ENCODE results near the gene FUT7. TPM values are rescaled to one million over a fixed set of nuclear protein-coding genes. Genes with fewer than 3 reads are reported as not detected.

FUT7 gene
- polyA plus RNA-seq, 3 donors = 0.18 TPM; not detected in 2

- no peak for DNase-seq
Measured at GRCh38 chr9:136984464-136985026, 47.3 kb downstream of the FUT7 start.

GRCh38 chr9:136983656-136984314 lies 48.1 kb downstream of the FUT7 start:
- no peak for DNase-seq

GRCh38 chr9:136983167-136983566 lies 48.7 kb downstream of the FUT7 start:
- no peak for DNase-seq

GRCh38 chr9:136982232-136983051 lies 49.4 kb downstream of the FUT7 start, which contains the start of gene LCNL1:
Gene LCNL1, plus strand, starts transcription at chr9:136982993. Its CDS starts 594 bp downstream, at chr9:136983587.
- DNase-seq = no peak

- no peak for DNase-seq
Measured at GRCh38 chr9:136981588-136982231, 50.2 kb downstream of the FUT7 start.

- no peak for DNase-seq
Measured at GRCh38 chr9:136980669-136981478, 51.0 kb downstream of the FUT7 start.

Other genes with a start within 250 kb of the FUT7 start
- gene TMEM141, start 240.7 kb downstream of the FUT7 start, polyA plus RNA-seq (ENCODE audit: insufficient read length in 3 of 3) = 10 to 100 TPM; 77.3 to 83.8 (median 78.0) TPM
- 1 to 10 TPM; 5.7 to 7.6 (median 7.2) TPM for gene CCDC183, start 235.8 kb downstream of the FUT7 start, polyA plus RNA-seq (ENCODE audit: insufficient read length in 3 of 3)
- gene RABL6, start 224.1 kb downstream of the FUT7 start, polyA plus RNA-seq (ENCODE audit: insufficient read length in 3 of 3) = 10 to 100 TPM; 66.7 to 81.4 (median 78.7) TPM
- gene AJM1, start 189.6 kb downstream of the FUT7 start, polyA plus RNA-seq (ENCODE audit: insufficient read length in 3 of 3) = 1 to 10 TPM; 1.5 to 1.7 (median 1.6) TPM
- 100 to 1,000 TPM in 2 of 3 donors, 10 to 100 TPM in 1; 82.5 to 120 (median 115) TPM for gene PHPT1, start 182.7 kb downstream of the FUT7 start, polyA plus RNA-seq (ENCODE audit: insufficient read length in 3 of 3)
- 10 to 100 TPM in 1 of 3 donors, 1 to 10 TPM in 2; 9.5 to 11.6 (median 10.0) TPM for gene MAMDC4, start 179.7 kb downstream of the FUT7 start, polyA plus RNA-seq (ENCODE audit: insufficient read length in 3 of 3)
- 100 to 1,000 TPM; 342 to 449 (median 388) TPM for gene EDF1, start 165.8 kb downstream of the FUT7 start, polyA plus RNA-seq (ENCODE audit: insufficient read length in 3 of 3)
- 10 to 100 TPM; 15.3 to 17.4 (median 16.4) TPM for gene TRAF2, start 145.6 kb downstream of the FUT7 start, polyA plus RNA-seq (ENCODE audit: insufficient read length in 3 of 3)
- 10 to 100 TPM; 48.7 to 65.9 (median 64.8) TPM for gene FBXW5, start 87.3 kb downstream of the FUT7 start, polyA plus RNA-seq (ENCODE audit: insufficient read length in 3 of 3)
- 1 to 10 TPM in 2 of 3 donors, under 1 TPM in 1; 0.83 to 1.3 (median 1.2) TPM for gene C8G, start 86.8 kb downstream of the FUT7 start, polyA plus RNA-seq (ENCODE audit: insufficient read length in 3 of 3)
- gene LCN12, start 79.8 kb downstream of the FUT7 start, polyA plus RNA-seq (ENCODE audit: insufficient read length in 3 of 3) = 10 to 100 TPM; 23.7 to 39.5 (median 37.3) TPM
- 10 to 100 TPM; 52.6 to 87.9 (median 87.8) TPM for gene PTGDS, start 54.6 kb downstream of the FUT7 start, polyA plus RNA-seq (ENCODE audit: insufficient read length in 3 of 3)
- gene LCNL1, start 49.1 kb downstream of the FUT7 start, polyA plus RNA-seq (ENCODE audit: insufficient read length in 3 of 3) = under 1 TPM; 0.18 to 0.38 (median 0.36) TPM
- 10 to 100 TPM; 33.4 to 40.8 (median 40.4) TPM for gene PAXX, start 39.7 kb downstream of the FUT7 start, polyA plus RNA-seq (ENCODE audit: insufficient read length in 3 of 3)
- under 1 TPM; 0.29 to 0.57 (median 0.47) TPM for gene CLIC3, start 35.5 kb downstream of the FUT7 start, polyA plus RNA-seq (ENCODE audit: insufficient read length in 3 of 3)
- gene ABCA2, start 3.9 kb downstream of the FUT7 start, polyA plus RNA-seq (ENCODE audit: insufficient read length in 3 of 3) = 10 to 100 TPM; 56.6 to 68.7 (median 63.6) TPM
- gene NPDC1, start 14.1 kb upstream of the FUT7 start, polyA plus RNA-seq (ENCODE audit: insufficient read length in 3 of 3) = 10 to 100 TPM; 28.3 to 38.5 (median 32.0) TPM
- 1 to 10 TPM; 5.5 to 7.4 (median 7.3) TPM for gene ENTPD2, start 22.0 kb upstream of the FUT7 start, polyA plus RNA-seq (ENCODE audit: insufficient read length in 3 of 3)
- gene SAPCD2, start 38.5 kb upstream of the FUT7 start, polyA plus RNA-seq (ENCODE audit: insufficient read length in 3 of 3) = 10 to 100 TPM in 1 of 3 donors, 1 to 10 TPM in 2; 8.0 to 10.4 (median 10.0) TPM
- gene UAP1L1, start 45.4 kb upstream of the FUT7 start, polyA plus RNA-seq (ENCODE audit: insufficient read length in 3 of 3) = 1 to 10 TPM; 5.4 to 8.6 (median 6.3) TPM
- 10 to 100 TPM; 56.7 to 71.5 (median 64.7) TPM for gene MAN1B1, start 54.9 kb upstream of the FUT7 start, polyA plus RNA-seq (ENCODE audit: insufficient read length in 3 of 3)
- 10 to 100 TPM; 24.0 to 29.6 (median 27.7) TPM for gene DPP7, start 82.6 kb upstream of the FUT7 start, polyA plus RNA-seq (ENCODE audit: insufficient read length in 3 of 3)
- under 1 TPM in 1 of 3 donors, not detected in 2; 0.36 TPM for gene GRIN1, start 107.1 kb upstream of the FUT7 start, polyA plus RNA-seq (ENCODE audit: insufficient read length in 3 of 3)
- gene LRRC26, start 138.0 kb upstream of the FUT7 start, polyA plus RNA-seq (ENCODE audit: insufficient read length in 3 of 3) = under 1 TPM in 1 of 3 donors, not detected in 2; 0.34 TPM
- not detected for gene TMEM210, start 140.0 kb upstream of the FUT7 start, polyA plus RNA-seq (ENCODE audit: insufficient read length in 3 of 3)
- 10 to 100 TPM; 46.2 to 55.9 (median 51.3) TPM for gene ANAPC2, start 156.5 kb upstream of the FUT7 start, polyA plus RNA-seq (ENCODE audit: insufficient read length in 3 of 3)
- 10 to 100 TPM; 55.4 to 69.1 (median 65.3) TPM for gene SSNA1, start 156.6 kb upstream of the FUT7 start, polyA plus RNA-seq (ENCODE audit: insufficient read length in 3 of 3)
- gene TPRN, start 168.7 kb upstream of the FUT7 start, polyA plus RNA-seq (ENCODE audit: insufficient read length in 3 of 3) = 10 to 100 TPM; 14.6 to 23.2 (median 22.0) TPM
- gene TMEM203, start 173.6 kb upstream of the FUT7 start, polyA plus RNA-seq (ENCODE audit: insufficient read length in 3 of 3) = 10 to 100 TPM; 41.9 to 47.5 (median 44.7) TPM
- gene NDOR1, start 173.6 kb upstream of the FUT7 start, polyA plus RNA-seq (ENCODE audit: insufficient read length in 3 of 3) = 10 to 100 TPM; 13.3 to 18.9 (median 17.2) TPM
- gene RNF208, start 190.2 kb upstream of the FUT7 start, polyA plus RNA-seq (ENCODE audit: insufficient read length in 3 of 3) = 10 to 100 TPM; 12.8 to 13.8 (median 13.2) TPM
- gene CYSRT1, start 193.1 kb upstream of the FUT7 start, polyA plus RNA-seq (ENCODE audit: insufficient read length in 3 of 3) = 10 to 100 TPM; 10.9 to 17.0 (median 16.3) TPM
- 10 to 100 TPM; 10.1 to 15.2 (median 13.8) TPM for gene RNF224, start 195.4 kb upstream of the FUT7 start, polyA plus RNA-seq (ENCODE audit: insufficient read length in 3 of 3)
- 10 to 100 TPM; 10.3 to 12.1 (median 11.4) TPM for gene SLC34A3, start 198.8 kb upstream of the FUT7 start, polyA plus RNA-seq (ENCODE audit: insufficient read length in 3 of 3)
- 100 to 1,000 TPM; 383 to 516 (median 420) TPM for gene TUBB4B, start 209.2 kb upstream of the FUT7 start, polyA plus RNA-seq (ENCODE audit: insufficient read length in 3 of 3)
- 1 to 10 TPM; 2.8 to 3.9 (median 3.9) TPM for gene STPG3, start 219.2 kb upstream of the FUT7 start, polyA plus RNA-seq (ENCODE audit: insufficient read length in 3 of 3)
- 10 to 100 TPM; 57.3 to 65.4 (median 61.7) TPM for gene NELFB, start 223.2 kb upstream of the FUT7 start, polyA plus RNA-seq (ENCODE audit: insufficient read length in 3 of 3)
- gene TOR4A, start 245.6 kb upstream of the FUT7 start, polyA plus RNA-seq (ENCODE audit: insufficient read length in 3 of 3) = 1 to 10 TPM; 5.8 to 8.1 (median 7.3) TPM

Measured in renal pelvis (tissue), 4 donors.